H1 (cell line): ENCODE results near the gene E2F1. TPM values are rescaled to one million over a fixed set of nuclear protein-coding genes. Genes with fewer than 3 reads are reported as not detected.

Source experiments
- CTCF ChIA-PET: fragments of 300-600 bp; sonication (Branson Sonifier 250); formaldehyde crosslinking; loops from one replicate; lab custom pipeline; 2021; ENCODE audit not compliant: partially characterized antibody; lab: Charles Lee
- POLR2A ChIA-PET: fragments of 300-600 bp; sonication (Branson Sonifier 250); formaldehyde crosslinking; loops from one replicate; lab custom pipeline; 2021; ENCODE audit warnings: inconsistent platforms; ENCODE audit not compliant: partially characterized antibody; lab: Charles Lee
- DNase-seq, 2 experiments: peaks; one replicate each; pipeline versions ENCODE4 v3.0.0 to v3.0.0-alpha.2; 2010 to 2022; ENCODE audit warnings: low spot score in 2 of 2, low read depth in 1 of 2, mixed read lengths in 1 of 2
- FAIRE-seq: peaks from 2 replicates; lab custom pipeline; 2011; peaks lifted over from hg19 to GRCh38; lab: Jason Lieb, UNC
- H2AFZ ChIP-seq: 2 replicates; pipeline ENCODE4 v1.8.1; 2012; ENCODE audit warnings: low read length, inconsistent platforms
- H2AK5ac ChIP-seq: 2 replicates; pipeline ENCODE4 v1.6.1; 2013; ENCODE audit warnings: low read depth, low read length
- H2BK120ac ChIP-seq: replicated peaks from 2 replicates; pipeline ENCODE3; 2013; ENCODE audit warnings: low read depth, low read length, inconsistent platforms
- H2BK12ac ChIP-seq: 2 replicates; pipeline ENCODE4 v1.6.1; 2013; ENCODE audit warnings: low read depth, low read length
- H2BK15ac ChIP-seq: 2 replicates; pipeline ENCODE4 v1.6.1; 2013; ENCODE audit warnings: low read length
- H2BK20ac ChIP-seq: 2 replicates; pipeline ENCODE4 v1.6.1; 2013; ENCODE audit warnings: low read length
- H2BK5ac ChIP-seq: 2 replicates; pipeline ENCODE4 v1.6.1; 2013; ENCODE audit warnings: low read depth, low read length
- H3K14ac ChIP-seq: 2 replicates; pipeline ENCODE4 v1.6.1; 2013; ENCODE audit warnings: inconsistent platforms; ENCODE audit not compliant: insufficient read length
- H3K18ac ChIP-seq: 2 replicates; pipeline ENCODE4 v1.6.1; 2013; ENCODE audit warnings: low read length; ENCODE audit errors: extremely low read depth
- H3K23ac ChIP-seq: 2 replicates; pipeline ENCODE4 v1.6.1; 2013; ENCODE audit warnings: inconsistent platforms; ENCODE audit not compliant: insufficient read length
- H3K23me2 ChIP-seq: 2 replicates; pipeline ENCODE4 v1.6.1; 2013; ENCODE audit warnings: low read depth, low read length
- H3K27ac ChIP-seq: 2 replicates; pipeline ENCODE4 v1.6.1; 2011; ENCODE audit warnings: low read depth, low read length, inconsistent platforms
- H3K27me3 ChIP-seq, 4 experiments: replicated peaks in 1 of 4; 1 replicate in 1 of 4; 2 replicates in 3 of 4; pipeline versions ENCODE4 v1.6.1 to v1.8.1; 2011 to 2013; ENCODE audit warnings: low read length in 3 of 4, mild to moderate bottlenecking in 3 of 4, inconsistent platforms in 2 of 4, mixed read lengths in 2 of 4, moderate library complexity in 1 of 4; ENCODE audit not compliant: control insufficient read depth in 3 of 4, insufficient read depth in 3 of 4; ENCODE audit errors: extremely low read depth in 1 of 4
- H3K36me3 ChIP-seq, 4 experiments: 2 replicates each; pipeline versions ENCODE4 v1.6.1 to v1.8.1; 2011 to 2013; ENCODE audit warnings: mild to moderate bottlenecking in 4 of 4, low read length in 3 of 4, moderate library complexity in 2 of 4, control low read depth in 1 of 4, inconsistent platforms in 1 of 4; ENCODE audit not compliant: insufficient read depth in 4 of 4, control insufficient read depth in 2 of 4
- H3K4ac ChIP-seq: replicated peaks from 2 replicates; pipeline ENCODE3; 2013; ENCODE audit warnings: low read length, low read depth, mixed read lengths, inconsistent platforms; ENCODE audit not compliant: insufficient read length
- H3K4me1 ChIP-seq, 4 experiments: replicated peaks in 1 of 4; 1 replicate in 1 of 4; 2 replicates in 3 of 4; pipeline versions ENCODE4 v1.6.1 to v1.8.1; 2011 to 2013; ENCODE audit warnings: low read length in 3 of 4, inconsistent platforms in 2 of 4, mixed read lengths in 1 of 4; ENCODE audit not compliant: insufficient read depth in 4 of 4, control insufficient read depth in 3 of 4
- H3K4me2 ChIP-seq, 2 experiments: 2 replicates each; pipeline versions ENCODE4 v1.6.1 to v1.8.1; 2011 to 2013; ENCODE audit warnings: low read depth in 2 of 2, low read length in 2 of 2, control low read depth in 1 of 2, inconsistent platforms in 1 of 2, mild to moderate bottlenecking in 1 of 2; ENCODE audit not compliant: insufficient read depth in 1 of 2
- H3K4me3 ChIP-seq, 4 experiments: fragments of 200-600, 300-600 bp in 1 of 4; sonication (generic), shearing (Covaris generic), sonication (Bioruptor Twin) in 1 of 4; 2 replicates each; pipeline versions ENCODE4 v1.5.1 to v1.8.1; 2011 to 2016; ENCODE audit warnings: low read length in 4 of 4, low read depth in 3 of 4, control low read depth in 2 of 4, inconsistent platforms in 2 of 4, mild to moderate bottlenecking in 2 of 4, mixed read lengths in 1 of 4, moderate library complexity in 1 of 4; ENCODE audit not compliant: insufficient read depth in 2 of 4; ENCODE audit errors: extremely low read depth in 1 of 4
- H3K56ac ChIP-seq: replicated peaks from 2 replicates; pipeline ENCODE3; 2013; ENCODE audit warnings: low read depth, mild to moderate bottlenecking, mixed read lengths, low read length, inconsistent platforms; ENCODE audit not compliant: insufficient read length
- H3K79me1 ChIP-seq: 2 replicates; pipeline ENCODE4 v1.6.1; 2013; ENCODE audit warnings: low read depth, low read length, control low read depth
- H3K79me2 ChIP-seq, 2 experiments: 2 replicates each; pipeline versions ENCODE4 v1.6.1 to v1.8.1; 2012 to 2013; ENCODE audit warnings: low read length in 2 of 2, mild to moderate bottlenecking in 2 of 2, inconsistent platforms in 1 of 2; ENCODE audit not compliant: insufficient read depth in 2 of 2, control insufficient read depth in 1 of 2
- H3K9ac ChIP-seq, 4 experiments: replicated peaks in 1 of 4; 1 replicate in 1 of 4; 2 replicates in 3 of 4; pipeline versions ENCODE4 v1.6.1 to v1.8.1; 2011 to 2013; ENCODE audit warnings: low read depth in 3 of 4, low read length in 3 of 4, control low read depth in 2 of 4, mild to moderate bottlenecking in 2 of 4, moderate library complexity in 2 of 4, inconsistent platforms in 1 of 4; ENCODE audit errors: extremely low read depth in 1 of 4
- H3K9me3 ChIP-seq, 2 experiments: 2 replicates each; pipeline versions ENCODE4 v1.6.1 to v1.8.1; 2012 to 2013; ENCODE audit warnings: mild to moderate bottlenecking in 2 of 2, moderate library complexity in 2 of 2, control low read depth in 1 of 2, inconsistent platforms in 1 of 2, low read depth in 1 of 2, low read length in 1 of 2, mixed read lengths in 1 of 2; ENCODE audit not compliant: insufficient read depth in 2 of 2
- H4K20me1 ChIP-seq, 2 experiments: replicated peaks in 1 of 2; 2 replicates each; pipeline versions ENCODE3 to v1.8.1; 2011 to 2013; ENCODE audit warnings: inconsistent platforms in 2 of 2, low read length in 2 of 2, mild to moderate bottlenecking in 1 of 2; ENCODE audit not compliant: insufficient read depth in 2 of 2, control insufficient read depth in 1 of 2
- H4K5ac ChIP-seq: 2 replicates; pipeline ENCODE4 v1.6.1; 2013; ENCODE audit warnings: low read length, low read depth, mixed read lengths, inconsistent platforms; ENCODE audit not compliant: insufficient read length
- H4K8ac ChIP-seq: 2 replicates; pipeline ENCODE4 v1.8.0; 2013; ENCODE audit warnings: mild to moderate bottlenecking, moderate library complexity, low read length, inconsistent platforms; ENCODE audit not compliant: insufficient read depth; ENCODE audit errors: extremely low read depth
- H4K91ac ChIP-seq: replicated peaks from 2 replicates; pipeline ENCODE3; 2013; ENCODE audit warnings: low read length, mixed read lengths, inconsistent platforms; ENCODE audit not compliant: insufficient read length
- ATF2 ChIP-seq: IDR thresholded peaks from 2 replicates; pipeline ENCODE4 v1.6.1; 2012; ENCODE audit warnings: low read length, inconsistent platforms
- POLR2A ChIP-seq, 2 experiments: IDR thresholded peaks; 1 replicate in 1 of 2; 2 replicates in 1 of 2; pipeline ENCODE4 v1.6.1; 2011; ENCODE audit warnings: low read depth in 2 of 2, low read length in 2 of 2, mild to moderate bottlenecking in 2 of 2; ENCODE audit errors: control extremely low read depth in 1 of 2
- POLR2AphosphoS5 ChIP-seq: IDR thresholded peaks from 2 replicates; pipeline ENCODE4 v1.6.1; 2011; ENCODE audit warnings: low read depth, low read length
- POU5F1 ChIP-seq: IDR thresholded peaks from 2 replicates; pipeline ENCODE4 v1.6.1; 2011; ENCODE audit warnings: low read depth, mild to moderate bottlenecking, low read length, moderate library complexity
- SP4 ChIP-seq: IDR thresholded peaks from 2 replicates; pipeline ENCODE4 v1.6.1; 2012; ENCODE audit warnings: low read length, inconsistent platforms
- WGBS, 2 experiments: shearing (Covaris generic) in 1 of 2; methylation state at CpG; one replicate each; pipeline versions ENCODE4 v1.1.6 to v1.1.7; 2013 to 2015; ENCODE audit warnings: low lambda C conversion rate in 2 of 2, mixed read lengths in 2 of 2, inconsistent platforms in 1 of 2, low coverage in 1 of 2, missing lambda C conversion rate in 1 of 2; ENCODE audit not compliant: insufficient replicate concordance in 2 of 2, insufficient coverage in 1 of 2, insufficient read length in 1 of 2; ENCODE audit errors: extremely low coverage in 1 of 2, missing lambda C conversion rate in 1 of 2; 5-methylcytosine and 5-hydroxymethylcytosine counted together
- polyA plus RNA-seq, 7 experiments: library from polyadenylated mRNA; depleted of rRNA in 3 of 7; stranded (reverse) in 5 of 7; unstranded in 2 of 7; fragments of >200 nt in 5 of 7; fragments of 200-250 nt in 2 of 7; gene quantifications; 1 replicate in 5 of 7; 2 replicates in 1 of 7; 4 replicates in 1 of 7; pipeline versions ENCODE4 v1.2.1 to v1.2.3, GENCODE V29; 2011 to 2013; ENCODE audit warnings: missing spikeins in 2 of 7, mixed read lengths in 2 of 7
- total RNA-seq: library from RNA; stranded (reverse); fragmentation: NEBNext Ultra II Directional; extraction: Animal tissue kit (Norgen Biotek cat#: 25700); gene quantifications from 2 replicates; pipeline ENCODE4 v1.2.1, GENCODE V29; 2021

Gene E2F1
- total and polyA plus RNA-seq, 2 of the 8 experiments (the other 6 are each of a cell fraction or from before 2014, with no cell fraction given), result 33.4 to 35.8 TPM

- H3K56ac ChIP-seq, result no peak overlapping the region
- H2BK15ac ChIP-seq, result no peak overlapping the region
- no peak overlapping the region for H2AFZ ChIP-seq
- no peak overlapping the region for H3K4me3 ChIP-seq
- no peak overlapping the region for H3K4me2 ChIP-seq
- 98% methylated on average over 7 of the region's 9 CpGs; no CpG with 5 or more reads in 1 of the 2 experiments for WGBS, 2 experiments
- no peak overlapping the region for H3K4ac ChIP-seq
- no peak overlapping the region for H2BK12ac ChIP-seq
- no peak overlapping the region for H4K5ac ChIP-seq
- H3K79me1 ChIP-seq, result peaks cover 19% of the 10 kb centered on the region
- H2AK5ac ChIP-seq, result no peak overlapping the region
- peaks cover 18 to 33% (median 25%) of the 10 kb centered on the region in 4 experiments; a peak in 7 of 8 replicates for H3K36me3 ChIP-seq
- no peaks in the 10 kb centered on the region for H3K27me3 ChIP-seq
- H2BK20ac ChIP-seq, result no peak overlapping the region
- H3K9ac ChIP-seq, result no peak overlapping the region
- peaks cover 9% of the 10 kb centered on the region for H3K23me2 ChIP-seq
- no peak overlapping the region for H2BK120ac ChIP-seq
- no peak for DNase-seq
- no peak overlapping the region for H3K23ac ChIP-seq
- no peak for FAIRE-seq
- H3K27ac ChIP-seq, result no peak overlapping the region
- CTCF ChIA-PET, result interaction anchor here (0.8 to 2.2 kb wide), 4 partner anchors 9 to 157 kb away, joined by 3 to 14 read pairs (median 4); partner anchors contain the start of gene ACTL10
- H3K79me2 ChIP-seq, result peaks cover 0 to 51% of the 10 kb centered on the region in 2 experiments; a peak in 3 of 4 replicates
- TF ChIP-seq SP4, result no peak
- no peak for TF ChIP-seq POU5F1
- TF ChIP-seq ATF2, result no peak
- TF ChIP-seq POLR2A (IDR thresholded peaks at IDR 0.05; ENCODE audit: control extremely low read depth in 1 of 2, low read depth in 2 of 2, low read length in 2 of 2), result 0 out of 3 replicates have a peak, but pooled peaks of 1 of the 2 experiments have one; percentile 21
- peak; percentile 50; the same call in 1 of the 2 replicates for TF ChIP-seq POLR2AphosphoS5
- TF ChIP-seq, all 59 proteins: peak for 2
- POLR2A ChIA-PET, result interaction anchor here (0.7 to 14.0 kb wide), 4 partner anchors 11 to 212 kb away, joined by 3 to 245 read pairs (median 3); partner anchors contain the start of genes ACTL10, C20orf144 and NECAB3
- Histone ChIP-seq H4K20me1 (peaks cover 19 to 51% of the 10 kb centered on the region in 2 experiments), H4K8ac (no peak overlapping the region), H3K9me3 (no peaks in the 10 kb centered on the region), H3K4me1 (peaks cover 4 to 22% (median 13%) of the 10 kb centered on the region in 4 experiments), H3K18ac (no peak overlapping the region), H2BK5ac (no peak overlapping the region), H3K14ac (no peak overlapping the region), H4K91ac (no peak overlapping the region)
Observed at GRCh38 chr20:33681728-33682353, 4.3 kb downstream of the E2F1 start.
